Kidney tubule cell (primary cell): ENCODE measurements around the gene KRTAP10-12.

Experiments
- DNase-seq: peaks from one replicate; pipeline ENCODE4 v3.0.0-alpha.2; 2018; ENCODE audit warnings: low spot score

KRTAP10-12 gene

DNA sequence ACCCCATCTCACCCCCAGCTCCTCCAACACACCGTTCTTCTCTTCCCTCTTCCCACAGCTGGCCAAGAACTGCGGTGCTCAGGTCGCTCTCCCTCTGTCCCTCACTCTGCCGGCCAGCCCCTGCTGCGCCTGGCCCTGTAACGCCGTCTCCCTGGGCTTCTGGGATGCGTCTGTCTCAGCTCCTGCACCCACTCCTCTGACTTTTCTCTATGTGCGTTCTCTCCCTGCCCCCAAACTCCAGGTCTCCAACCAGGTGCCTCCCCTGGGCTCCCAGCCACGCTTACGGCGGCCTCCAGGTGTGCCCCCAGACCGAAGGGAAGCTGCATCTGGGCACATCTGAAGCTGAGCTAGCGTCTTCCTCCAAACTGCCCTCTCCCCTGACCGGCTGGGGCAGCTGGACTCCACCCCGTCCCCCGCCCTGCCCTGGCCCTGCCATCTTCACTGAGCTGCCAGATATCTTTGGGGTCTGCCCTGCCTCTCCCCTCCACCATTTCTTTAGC lies 2.6 kb downstream of the KRTAP10-12 start:
- DNase-seq: no peak

- DNase-seq: no peak
Measured at GRCh38 chr21:44700101-44701022, 3.4 kb downstream of the KRTAP10-12 start.

DNA sequence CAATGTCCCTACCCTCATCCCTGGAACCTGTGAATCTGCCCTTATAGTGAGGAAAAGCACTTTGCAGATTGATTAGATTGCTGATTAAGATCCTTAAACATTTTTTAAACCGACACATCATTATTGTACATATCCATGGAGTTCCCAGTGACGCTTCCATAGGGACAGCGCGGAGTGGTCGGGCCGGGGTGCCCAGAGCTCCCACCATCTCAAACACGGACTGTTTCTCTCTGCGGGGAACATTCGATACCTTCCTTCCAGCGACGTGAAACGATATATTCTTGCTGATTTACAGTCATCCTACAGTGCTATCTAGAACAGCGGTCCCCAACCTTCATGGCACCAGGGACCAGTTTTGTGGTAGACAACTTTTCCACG lies 4.0 kb downstream of the KRTAP10-12 start:
- DNase-seq: no peak

GRCh38 chr21:44701541-44701940 lies 4.6 kb downstream of the KRTAP10-12 start:
- DNase-seq: no peak

GRCh38 chr21:44702111-44702972 lies 5.4 kb downstream of the KRTAP10-12 start:
- no peak for DNase-seq

- no peak for DNase-seq
Measured at GRCh38 chr21:44702973-44703730, 6.2 kb downstream of the KRTAP10-12 start.

DNA sequence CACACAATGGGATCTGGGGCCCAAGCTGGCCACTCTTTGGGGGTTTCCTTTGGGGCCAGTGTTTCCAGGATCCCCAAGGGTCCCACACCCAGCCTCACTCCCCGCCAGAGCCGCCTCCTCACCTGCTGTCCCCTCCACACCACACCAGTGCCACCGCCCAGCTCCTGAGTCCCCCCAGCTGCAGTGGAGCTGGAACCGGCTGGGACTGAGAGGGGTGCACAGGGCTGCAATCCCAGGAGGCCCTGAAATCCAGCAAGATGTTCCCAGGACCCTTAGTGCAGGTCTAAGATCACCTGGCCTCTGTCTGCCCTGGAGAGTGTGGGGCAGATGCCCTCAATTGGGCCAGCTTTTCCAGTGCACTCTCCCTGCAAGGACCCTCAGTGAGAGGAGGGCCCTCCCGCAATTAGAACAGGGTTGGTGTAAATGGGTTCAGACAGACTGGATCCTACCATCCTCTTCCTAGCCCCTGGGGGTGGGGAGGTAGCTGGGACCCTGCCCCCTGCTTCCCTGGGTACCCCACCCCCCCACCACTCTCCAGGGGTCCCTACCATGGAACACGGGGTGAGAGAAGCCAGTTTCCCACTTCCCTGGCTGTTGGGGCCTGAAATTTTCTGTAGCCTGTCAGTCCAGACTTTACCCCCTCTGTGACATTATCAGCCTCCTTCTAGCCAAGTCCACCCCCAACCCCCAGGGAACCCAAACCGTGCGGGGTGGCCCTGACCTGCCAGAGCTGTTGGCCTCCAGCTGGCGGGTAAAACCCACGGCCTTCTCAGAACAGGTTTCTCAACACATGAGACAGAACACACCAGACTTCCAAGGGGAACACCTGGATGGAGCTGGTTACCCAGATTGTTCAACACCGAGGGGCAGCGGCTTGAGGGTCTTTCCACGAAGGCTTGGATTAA lies 7.0 kb downstream of the KRTAP10-12 start:
- no peak for DNase-seq

- no peak for DNase-seq
Measured at GRCh38 chr21:44704636-44705001, 7.6 kb downstream of the KRTAP10-12 start.

DNA sequence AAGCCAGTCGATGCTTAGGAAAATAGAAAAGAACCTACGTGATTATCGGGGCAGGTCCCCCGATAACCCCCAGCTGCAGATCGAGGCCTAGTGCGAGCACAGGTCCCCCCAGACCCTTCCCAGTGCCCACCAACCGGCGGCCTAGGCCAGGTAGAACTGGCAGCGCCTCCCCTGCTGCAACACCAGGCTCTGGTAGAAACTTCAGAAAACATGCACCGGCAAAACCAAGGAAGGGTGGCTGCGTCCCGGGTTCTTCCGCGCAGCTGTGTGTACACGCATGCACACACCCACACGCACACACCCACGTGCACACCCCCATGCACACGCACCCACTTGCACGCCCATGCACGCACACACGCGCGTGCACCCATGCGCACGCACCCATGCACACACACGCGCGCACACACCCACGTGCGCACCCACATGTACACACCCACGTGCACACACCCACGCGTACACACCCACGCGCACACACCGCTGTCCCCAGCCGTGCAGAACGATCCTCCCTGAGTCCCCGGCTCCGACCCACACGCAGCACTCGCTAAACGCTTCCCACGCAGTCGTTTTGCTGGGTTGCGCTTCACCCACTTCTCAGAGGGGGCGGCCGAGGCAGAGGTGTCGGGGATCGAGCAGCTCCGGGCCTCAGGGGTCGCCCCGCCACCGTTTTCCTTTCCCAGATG lies 9.2 kb downstream of the KRTAP10-12 start:
- DNase-seq: no peak

GRCh38 chr21:44706706-44707581 lies 10.0 kb downstream of the KRTAP10-12 start:
- no peak for DNase-seq

GRCh38 chr21:44708213-44708865 lies 11.4 kb downstream of the KRTAP10-12 start:
- no peak for DNase-seq

- no peak for DNase-seq
Measured at GRCh38 chr21:44708866-44709425, 12.0 kb downstream of the KRTAP10-12 start.

GRCh38 chr21:44709426-44710293 lies 12.7 kb downstream of the KRTAP10-12 start:
- DNase-seq: peak; percentile 2

GRCh38 chr21:44710294-44710665 lies 13.3 kb downstream of the KRTAP10-12 start:
- no peak for DNase-seq

DNA sequence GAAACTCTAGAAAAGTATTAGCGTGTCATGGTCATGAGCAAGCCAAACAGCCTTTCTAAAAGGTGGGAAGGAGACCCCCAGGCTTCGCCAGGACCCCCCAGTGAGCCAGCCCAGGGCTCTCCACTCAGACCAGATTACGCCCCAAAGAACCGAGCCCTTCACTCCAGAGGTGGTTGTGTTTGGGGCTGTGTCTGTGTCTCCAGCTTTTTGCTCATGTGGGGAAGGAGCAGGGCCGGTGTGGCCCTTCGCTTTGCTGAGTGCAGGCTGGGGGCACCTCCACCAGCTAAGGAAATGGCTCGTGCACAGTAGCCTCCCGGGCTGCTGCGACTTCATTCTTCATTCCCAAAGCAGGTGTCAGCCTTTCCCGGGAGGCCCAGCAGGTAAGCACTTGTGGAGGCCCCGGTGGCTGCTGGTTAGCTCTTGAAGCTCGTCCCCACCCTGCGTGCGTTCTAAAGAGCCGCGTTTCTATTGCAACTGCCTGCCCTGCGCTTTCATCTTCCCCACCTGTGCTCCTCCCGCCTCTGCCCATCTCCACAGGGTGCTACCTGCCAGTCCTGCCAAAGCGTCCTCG lies 13.9 kb downstream of the KRTAP10-12 start:
- peak; percentile 4 for DNase-seq

DNA sequence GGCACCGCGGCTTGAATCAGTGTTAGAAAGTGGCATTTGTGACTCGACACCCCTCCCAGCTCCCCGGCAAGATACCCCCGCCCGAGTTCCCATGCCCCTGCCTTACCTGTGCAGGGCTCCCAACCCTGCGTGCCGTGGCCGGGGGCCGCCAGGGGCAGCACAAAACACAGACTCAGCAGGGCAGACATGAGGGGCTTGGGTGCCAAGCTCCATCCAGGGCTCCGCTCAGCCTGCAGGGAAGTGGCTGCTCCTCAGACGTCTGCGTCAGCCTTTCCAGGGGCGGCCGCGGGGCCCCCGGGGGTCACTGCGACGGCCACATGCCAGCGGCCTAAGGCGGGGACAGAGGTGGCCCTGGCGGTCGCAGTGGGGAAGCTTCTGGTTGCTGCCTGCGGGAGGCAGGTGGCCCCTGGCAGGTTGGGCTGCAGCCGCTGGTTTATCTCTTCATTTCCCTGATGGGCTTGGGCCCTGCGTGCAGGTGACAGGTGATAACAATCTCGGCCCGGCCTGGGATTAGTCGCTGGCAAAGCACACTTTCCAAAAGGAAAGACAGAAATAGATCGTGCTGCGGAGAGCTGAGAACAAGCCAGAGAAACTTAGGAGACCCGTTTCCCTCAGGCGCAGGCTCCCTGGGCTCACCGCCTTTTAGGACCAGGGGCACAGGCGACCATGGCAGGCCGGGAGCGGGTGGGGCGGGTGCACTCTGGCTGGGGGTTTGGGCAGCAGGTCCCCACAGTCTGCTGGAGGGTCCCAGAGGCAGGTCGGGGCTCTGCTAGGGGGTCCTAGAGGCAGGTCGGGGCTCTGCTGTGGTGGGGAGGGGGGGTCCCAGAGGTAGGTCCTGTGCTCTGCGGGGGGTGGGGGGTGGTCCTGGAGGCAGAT lies 14.6 kb downstream of the KRTAP10-12 start, which contains the start of gene TSPEAR:
TSS of gene TSPEAR (minus strand) at position 246 of the 876 bp plus-strand sequence. CDS start at position 188, 58 bp downstream.
- DNase-seq: no peak
